ENCODE results near the gene SPATA33.

SPATA33 gene

DNA sequence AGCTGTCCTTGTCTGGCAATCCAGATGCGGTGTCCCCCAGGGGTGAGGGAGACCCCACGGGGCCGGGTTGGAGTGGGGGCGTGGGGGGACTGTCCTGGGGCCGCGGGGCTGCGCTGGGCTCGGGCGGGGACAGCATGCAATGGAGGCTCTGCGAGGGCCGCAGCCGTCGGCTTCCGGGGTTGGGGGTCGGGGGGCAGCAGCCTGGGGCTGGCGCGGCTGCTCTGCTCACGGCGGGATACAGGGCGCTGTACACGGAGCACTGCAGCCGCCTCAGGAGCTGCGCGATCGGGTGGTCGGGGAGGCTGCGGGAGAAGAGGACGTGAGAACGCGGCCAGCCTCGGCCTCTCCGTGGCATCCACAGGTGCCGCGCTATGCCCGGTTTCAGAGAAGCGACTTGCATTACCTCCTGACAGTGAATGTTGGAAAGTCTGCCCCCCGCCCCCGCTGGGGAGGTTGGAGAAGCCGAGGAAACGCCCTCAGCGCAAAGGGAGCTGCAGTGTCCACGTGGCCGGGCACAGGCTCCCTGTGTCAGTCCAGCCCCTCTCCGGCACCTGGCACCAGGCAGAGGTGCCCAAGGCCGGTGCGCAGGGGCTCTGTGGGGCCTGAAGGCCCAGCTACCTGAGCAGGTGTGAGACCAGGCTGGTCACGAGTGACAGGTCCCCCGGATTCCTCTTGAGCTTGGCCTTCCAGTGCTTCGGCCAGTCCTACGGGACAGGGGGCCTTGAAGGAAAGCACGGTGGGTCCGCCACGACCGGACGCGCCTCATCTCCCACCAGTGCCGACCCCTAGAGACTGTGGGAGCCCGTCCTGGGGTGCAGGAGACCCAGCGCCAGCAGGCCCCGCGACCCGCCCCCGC lies 53.3 kb downstream of the SPATA33 start:
- no peak for DNase-seq

DNA sequence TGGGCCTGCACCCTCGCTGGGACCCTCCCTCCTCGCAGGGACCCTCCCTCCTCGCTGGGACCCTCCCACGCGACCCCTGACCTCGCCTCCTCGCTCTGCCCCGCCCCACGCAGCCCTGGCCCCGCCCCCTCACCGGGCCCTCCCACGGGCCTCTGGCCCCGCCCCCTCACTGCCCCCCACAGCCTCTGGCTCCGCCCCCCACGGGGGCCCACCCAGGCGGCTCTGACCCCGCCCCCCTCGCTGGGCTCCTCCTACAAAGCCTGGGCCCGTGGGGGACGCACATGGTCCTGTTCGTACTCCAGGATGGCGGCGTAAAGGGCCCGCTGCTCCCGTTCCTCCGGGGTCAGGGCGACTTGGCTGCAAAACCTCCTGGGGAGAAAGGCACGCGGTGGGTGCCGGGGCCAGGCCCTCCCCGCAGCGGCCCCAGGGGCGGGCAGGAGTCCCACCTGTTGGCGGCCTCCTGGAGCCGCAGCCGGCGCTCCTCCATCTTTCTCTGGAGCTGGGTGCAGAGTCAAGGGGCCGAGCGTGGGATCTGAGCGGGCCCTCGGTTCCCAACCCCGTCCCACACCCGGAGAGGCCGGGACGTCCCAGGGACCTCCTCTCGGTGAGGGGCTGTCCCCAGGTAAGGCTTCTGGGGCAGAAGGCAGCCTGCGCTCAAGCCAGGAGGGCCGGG lies 54.1 kb downstream of the SPATA33 start:
- peak in 1 of 14 donors; percentile 17 for DNase-seq

DNA sequence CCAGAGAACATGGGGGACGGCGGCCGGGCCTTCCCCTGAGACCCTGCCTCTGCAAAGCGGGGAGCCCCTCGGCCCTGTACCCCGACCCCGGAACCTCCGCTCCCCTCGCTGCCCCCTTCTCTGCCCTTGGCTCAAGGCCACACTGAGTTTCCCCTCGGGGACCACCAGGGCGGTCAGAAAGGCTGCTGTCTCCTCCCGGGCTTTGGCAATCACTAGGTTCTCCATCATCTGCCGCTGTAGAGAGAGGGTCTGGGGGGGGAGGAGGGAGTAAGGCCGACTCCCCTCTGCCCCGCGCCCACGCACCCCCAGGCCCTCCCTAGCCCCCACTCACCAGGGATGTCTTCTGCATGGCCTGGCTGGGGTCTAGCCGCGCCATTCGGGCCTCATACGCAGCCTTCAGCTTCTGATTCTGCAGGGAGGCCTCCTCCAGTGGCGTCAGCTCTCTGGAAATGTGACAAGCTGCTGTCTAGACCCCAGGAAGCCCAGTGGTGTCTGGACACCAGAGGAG lies 54.7 kb downstream of the SPATA33 start:
- no peak for DNase-seq

DNA sequence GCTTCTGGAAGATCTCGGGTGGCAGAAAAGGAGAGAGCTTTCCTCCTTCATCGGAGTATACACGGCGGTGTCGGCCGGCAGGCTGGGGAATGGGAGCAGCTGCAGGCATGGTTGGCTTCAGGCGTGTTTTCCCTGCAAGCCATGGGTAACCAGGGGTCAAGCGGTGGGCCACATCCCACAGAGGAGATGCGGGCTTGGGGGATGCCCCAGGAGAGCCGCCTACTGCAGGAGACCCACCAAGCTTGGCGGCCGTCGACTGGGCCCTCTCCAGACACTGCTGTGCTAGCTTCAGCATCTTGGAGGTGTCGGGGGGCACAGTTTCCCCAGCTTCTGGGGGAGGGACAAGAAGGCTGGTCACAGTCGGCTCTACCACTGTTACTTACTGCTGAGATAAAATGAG lies 58.9 kb downstream of the SPATA33 start:
- no peak for DNase-seq

DNA sequence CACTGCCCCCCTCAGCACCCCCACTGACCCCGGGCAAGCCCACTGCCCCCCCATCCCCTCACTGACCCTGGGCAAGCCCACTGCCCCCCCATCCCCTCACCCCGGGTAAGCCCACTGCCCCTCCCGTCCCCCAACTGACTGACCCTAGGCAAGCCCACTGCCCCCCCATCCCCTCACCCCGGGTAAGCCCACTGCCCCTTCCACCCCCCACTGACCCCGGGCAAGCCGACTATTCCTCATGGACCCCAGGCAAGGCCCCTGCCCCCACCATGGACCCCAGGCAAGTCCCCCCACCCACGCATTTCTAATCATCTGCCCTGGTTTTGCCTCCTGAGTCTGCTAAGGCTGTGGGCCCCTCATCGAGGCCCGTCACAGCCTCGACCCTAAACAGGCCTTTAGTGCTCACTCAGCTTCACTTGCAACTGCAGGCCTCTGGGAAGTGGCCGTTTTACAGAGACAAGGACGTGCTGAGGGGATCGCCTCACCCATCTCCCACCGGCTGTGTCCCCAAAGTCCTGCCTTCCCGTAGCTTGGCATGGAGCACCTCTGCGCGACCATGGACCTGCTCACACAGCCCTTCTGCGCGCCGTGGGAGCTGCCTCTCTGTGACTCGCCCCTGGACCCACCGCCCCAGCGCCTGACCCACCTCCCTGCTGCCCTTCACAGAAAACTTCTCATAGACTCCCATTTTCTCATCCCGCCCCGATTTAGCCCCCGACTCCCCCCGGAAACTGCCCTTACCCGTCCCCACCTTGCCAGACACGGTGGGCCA lies 59.5 kb downstream of the SPATA33 start:
- DNase-seq, result no peak

DNA sequence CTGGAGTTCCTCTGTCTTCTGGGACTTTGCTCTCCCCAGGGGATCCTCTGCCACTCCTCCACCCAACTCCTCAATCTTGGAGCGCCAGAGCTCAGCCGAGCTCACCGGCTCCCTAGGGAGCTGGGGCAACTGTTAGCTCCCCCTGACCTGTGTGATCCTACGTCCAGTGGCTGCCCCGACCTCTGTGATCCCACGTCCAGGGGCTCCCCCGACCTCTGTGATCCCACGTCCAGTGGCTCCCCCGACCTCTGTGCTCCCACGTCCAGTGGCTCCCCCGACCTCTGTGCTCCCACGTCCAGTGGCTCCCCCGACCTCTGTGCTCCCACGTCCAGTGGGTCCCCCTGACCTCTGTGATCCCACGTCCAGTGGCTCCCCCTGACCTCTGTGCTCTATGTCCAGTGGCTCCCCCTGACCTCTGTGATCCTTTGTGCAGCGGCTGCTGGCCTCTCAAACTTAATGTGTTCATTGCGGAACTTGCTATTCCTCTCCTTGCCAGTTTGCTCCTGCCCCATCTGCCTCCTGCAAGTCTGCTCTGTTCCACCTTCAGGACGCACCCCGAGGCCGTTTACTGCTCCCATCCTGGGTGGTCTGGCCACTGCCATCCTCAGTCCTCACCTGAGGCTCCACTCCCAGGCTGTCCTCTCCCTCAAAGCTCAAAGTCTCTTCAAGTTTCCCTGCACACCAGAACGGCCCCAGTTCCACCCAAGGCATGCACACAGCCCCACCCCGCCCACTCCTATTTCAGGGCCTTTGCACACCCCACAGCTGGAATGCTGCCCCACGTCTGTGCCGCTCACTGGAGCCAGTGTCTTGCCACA lies 60.3 kb downstream of the SPATA33 start:
- no peak for DNase-seq
